Caco-2 (cell line): ENCODE results near the gene SLC16A6. TPM values are rescaled to one million over a fixed set of nuclear protein-coding genes. Genes with fewer than 3 reads are reported as not detected.

Experiments used
- BruUV-seq: library from RNA; stranded (reverse); fragments of 400-500 nt; replicated peaks from 2 replicates; lab custom pipeline; 2021; lab: Mats Ljungman, UMichigan
- CTCF ChIA-PET: fragments of 300-600 bp; sonication (Branson Sonifier 250); formaldehyde crosslinking; loops from one replicate; lab custom pipeline; 2022; ENCODE audit warnings: antibody characterized with exemption; lab: Charles Lee
- POLR2A ChIA-PET: fragments of 300-600 bp; sonication (Branson Sonifier 250); formaldehyde crosslinking; loops from one replicate; lab custom pipeline; 2022; ENCODE audit warnings: antibody characterized with exemption; lab: Charles Lee
- DNase-seq, 2 experiments: peaks; one replicate each; pipeline versions ENCODE4 v3.0.0 to v3.0.0-alpha.2; 2020 to 2022
- H3K27me3 ChIP-seq: replicated peaks from 2 replicates; pipeline ENCODE4 v1.6.0; 2011; ENCODE audit warnings: low read length; ENCODE audit not compliant: control insufficient read depth, insufficient read depth
- H3K36me3 ChIP-seq: 2 replicates; pipeline ENCODE4 v1.5.1; 2011; ENCODE audit warnings: low read length; ENCODE audit not compliant: control insufficient read depth, insufficient read depth
- H3K4me1 ChIP-seq: fragments of 250-450 bp; sonication (Bioruptor Pico); 2 replicates; pipeline ENCODE4 v1.5.1; 2020; ENCODE audit warnings: mild to moderate bottlenecking
- H3K4me3 ChIP-seq: 2 replicates; pipeline ENCODE4 v1.5.1; 2011; ENCODE audit warnings: low read depth, mild to moderate bottlenecking, control low read depth, low read length
- H3K9me3 ChIP-seq: fragments of 250-450 bp; sonication (Bioruptor Pico); 2 replicates; pipeline ENCODE4 v1.5.1; 2020; ENCODE audit warnings: mild to moderate bottlenecking, moderate library complexity
- H3K27ac Mint-ChIP-seq: one replicate; pipeline ENCODE4 v1.8.0; 2022; ENCODE audit warnings: mixed read lengths; ENCODE audit not compliant: unreplicated experiment
- H3K27me3 Mint-ChIP-seq: one replicate; pipeline ENCODE4 v1.8.0; 2022; ENCODE audit warnings: mixed read lengths; ENCODE audit not compliant: insufficient read depth, unreplicated experiment
- H3K36me3 Mint-ChIP-seq: one replicate; pipeline ENCODE4 v1.8.0; 2022; ENCODE audit warnings: mild to moderate bottlenecking, mixed read lengths; ENCODE audit not compliant: insufficient read depth, unreplicated experiment
- H3K4me1 Mint-ChIP-seq: one replicate; pipeline ENCODE4 v1.8.0; 2022; ENCODE audit warnings: low read depth, mixed read lengths; ENCODE audit not compliant: unreplicated experiment
- H3K4me3 Mint-ChIP-seq: one replicate; pipeline ENCODE4 v1.8.0; 2022; ENCODE audit warnings: mild to moderate bottlenecking, moderate library complexity, mixed read lengths; ENCODE audit not compliant: unreplicated experiment
- H3K9me3 Mint-ChIP-seq: one replicate; pipeline ENCODE4 v1.8.0; 2022; ENCODE audit warnings: mixed read lengths; ENCODE audit not compliant: unreplicated experiment
- intact Hi-C: fragments of 100-400 bp; cut with micrococcal nuclease; formaldehyde crosslinking; loops from one replicate; pipeline ENCODE4 v1.10.0; 2022; ENCODE audit not compliant: unreplicated experiment
- total RNA-seq: library from RNA; stranded (reverse); gene quantifications from 2 replicates; pipeline ENCODE4 v1.2.3, GENCODE V29; 2022
- TF ChIP-seq, protein P1 (sequence below), 2 experiments: fragments of 200-600 bp in 1 of 2; IDR thresholded peaks; 1 replicate in 1 of 2; 2 replicates in 1 of 2; pipeline versions ENCODE4 v1.5.1 to v1.8.0; 2011 to 2022; ENCODE audit warnings: antibody characterized with exemption in 1 of 2, control low read depth in 1 of 2, inconsistent platforms in 1 of 2, low read depth in 1 of 2, low read length in 1 of 2, mild to moderate bottlenecking in 1 of 2, moderate library complexity in 1 of 2; ENCODE audit not compliant: insufficient read depth in 1 of 2, severe bottlenecking in 1 of 2, unreplicated experiment in 1 of 2

Gene SLC16A6
- total RNA-seq, 1 experiment from 2014 or later = 1.0 TPM

- Histone ChIP-seq H3K36me3 (no peaks in the 10 kb centered on the region), H3K27me3 (no peaks in the 10 kb centered on the region), H3K4me1 (no peaks in the 10 kb centered on the region), H3K4me3 (no peak overlapping the region), H3K9me3 (no peaks in the 10 kb centered on the region)
- CTCF ChIA-PET = no interaction called here
- Mint-ChIP-seq H3K9me3 (no peaks in the 10 kb centered on the region), H3K4me1 (peaks cover 11% of the 10 kb centered on the region), H3K36me3 (no peaks in the 10 kb centered on the region), H3K4me3 (no peak overlapping the region), H3K27me3 (peaks cover 4% of the 10 kb centered on the region), H3K27ac (no peak overlapping the region)
- intact Hi-C loops = no loop called here
- no peak for DNase-seq
- TF ChIP-seq, protein P1, sequence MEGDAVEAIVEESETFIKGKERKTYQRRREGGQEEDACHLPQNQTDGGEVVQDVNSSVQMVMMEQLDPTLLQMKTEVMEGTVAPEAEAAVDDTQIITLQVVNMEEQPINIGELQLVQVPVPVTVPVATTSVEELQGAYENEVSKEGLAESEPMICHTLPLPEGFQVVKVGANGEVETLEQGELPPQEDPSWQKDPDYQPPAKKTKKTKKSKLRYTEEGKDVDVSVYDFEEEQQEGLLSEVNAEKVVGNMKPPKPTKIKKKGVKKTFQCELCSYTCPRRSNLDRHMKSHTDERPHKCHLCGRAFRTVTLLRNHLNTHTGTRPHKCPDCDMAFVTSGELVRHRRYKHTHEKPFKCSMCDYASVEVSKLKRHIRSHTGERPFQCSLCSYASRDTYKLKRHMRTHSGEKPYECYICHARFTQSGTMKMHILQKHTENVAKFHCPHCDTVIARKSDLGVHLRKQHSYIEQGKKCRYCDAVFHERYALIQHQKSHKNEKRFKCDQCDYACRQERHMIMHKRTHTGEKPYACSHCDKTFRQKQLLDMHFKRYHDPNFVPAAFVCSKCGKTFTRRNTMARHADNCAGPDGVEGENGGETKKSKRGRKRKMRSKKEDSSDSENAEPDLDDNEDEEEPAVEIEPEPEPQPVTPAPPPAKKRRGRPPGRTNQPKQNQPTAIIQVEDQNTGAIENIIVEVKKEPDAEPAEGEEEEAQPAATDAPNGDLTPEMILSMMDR (IDR thresholded peaks at IDR 0.05; ENCODE audit: insufficient read depth in 1 of 2, low read depth in 1 of 2, low read length in 1 of 2, severe bottlenecking in 1 of 2, unreplicated experiment in 1 of 2) = no peak
- BruUV-seq = no TSS peak
- POLR2A ChIA-PET = no interaction called here
These were observed 27.4 kb upstream of the SLC16A6 start for GRCh38 chr17:68318103-68318991.

GRCh38 chr17:68317458-68317857, 26.5 kb upstream of the SLC16A6 start:
- no peaks in the 10 kb centered on the region for H3K4me1 ChIP-seq
- POLR2A ChIA-PET = interaction anchor here (0.6 kb wide), 1 partner anchor 1911 kb away, joined by 4 read pairs; no protein-coding TSS in a partner anchor
- CTCF ChIA-PET = interaction anchor here (0.6 kb wide), 1 partner anchor 81 kb away, joined by 6 read pairs; no protein-coding TSS in a partner anchor

GRCh38 chr17:68315930-68316329, 25.0 kb upstream of the SLC16A6 start:
- Histone ChIP-seq H3K9me3 (no peaks in the 10 kb centered on the region), H3K36me3 (no peaks in the 10 kb centered on the region), H3K4me3 (no peak overlapping the region), H3K27me3 (no peaks in the 10 kb centered on the region), H3K4me1 (no peaks in the 10 kb centered on the region)
- CTCF ChIA-PET = no interaction called here
- H3K27ac Mint-ChIP-seq = no peak overlapping the region
- intact Hi-C loops = no loop called here
- no peaks in the 10 kb centered on the region for H3K36me3 Mint-ChIP-seq
- H3K4me3 Mint-ChIP-seq = no peak overlapping the region
- H3K27me3 Mint-ChIP-seq = peaks cover 3% of the 10 kb centered on the region
- no TSS peak for BruUV-seq
- peaks cover 11% of the 10 kb centered on the region for H3K4me1 Mint-ChIP-seq
- DNase-seq = no peak
- no peaks in the 10 kb centered on the region for H3K9me3 Mint-ChIP-seq
- POLR2A ChIA-PET = no interaction called here
- TF ChIP-seq, protein P1 (IDR thresholded peaks at IDR 0.05; ENCODE audit: insufficient read depth in 1 of 2, low read depth in 1 of 2, low read length in 1 of 2, severe bottlenecking in 1 of 2, unreplicated experiment in 1 of 2) = no peak

More at GRCh38 chr17:68317458-68317857, 26.5 kb upstream of the SLC16A6 start:
- TF ChIP-seq, protein P1 (IDR thresholded peaks at IDR 0.05; ENCODE audit: insufficient read depth in 1 of 2, low read depth in 1 of 2, low read length in 1 of 2, severe bottlenecking in 1 of 2, unreplicated experiment in 1 of 2) = no peak
- Histone ChIP-seq H3K27me3 (no peaks in the 10 kb centered on the region), H3K36me3 (no peaks in the 10 kb centered on the region), H3K4me3 (no peak overlapping the region), H3K9me3 (no peaks in the 10 kb centered on the region)
- no TSS peak for BruUV-seq
- H3K27ac Mint-ChIP-seq = no peak overlapping the region
- H3K9me3 Mint-ChIP-seq = no peaks in the 10 kb centered on the region
- intact Hi-C loops = no loop called here
- H3K4me3 Mint-ChIP-seq = no peak overlapping the region
- peaks cover 4% of the 10 kb centered on the region for H3K27me3 Mint-ChIP-seq
- no peaks in the 10 kb centered on the region for H3K36me3 Mint-ChIP-seq
- no peak for DNase-seq
- H3K4me1 Mint-ChIP-seq = peaks cover 11% of the 10 kb centered on the region
